HFFc6 (cell line): ENCODE measurements around the gene FGFRL1. TPM values are rescaled to one million over a fixed set of nuclear protein-coding genes. Genes with fewer than 3 reads are reported as not detected.

Source experiments
- DNase-seq: peaks from one replicate; pipeline ENCODE4 v3.0.0-alpha.2; 2018
- H3K27ac Mint-ChIP-seq: 2 replicates; pipeline ENCODE4 v1.8.0; 2020; ENCODE audit warnings: mild to moderate bottlenecking, mixed read lengths
- H3K27me3 Mint-ChIP-seq: 2 replicates; pipeline ENCODE4 v1.8.0; 2021; ENCODE audit warnings: mild to moderate bottlenecking, moderate library complexity, mixed read lengths; ENCODE audit not compliant: insufficient read depth
- H3K36me3 Mint-ChIP-seq: 2 replicates; pipeline ENCODE4 v1.8.0; 2021; ENCODE audit warnings: low read depth, mixed read lengths
- H3K4me1 Mint-ChIP-seq: 2 replicates; pipeline ENCODE4 v1.8.0; 2020; ENCODE audit warnings: low read depth, mixed read lengths
- H3K4me3 Mint-ChIP-seq: 2 replicates; pipeline ENCODE4 v1.8.0; 2020; ENCODE audit warnings: mild to moderate bottlenecking, moderate library complexity, mixed read lengths
- H3K9me3 Mint-ChIP-seq: 2 replicates; pipeline ENCODE4 v1.8.0; 2020; ENCODE audit warnings: mild to moderate bottlenecking, mixed read lengths
- total RNA-seq, 6 experiments: library from RNA; stranded (reverse); fragmentation: NEBNext Ultra II Directional; extraction: Animal tissue kit (Norgen Biotek cat#: 25700); gene quantifications; 2 replicates in 1 of 6; 3 replicates in 5 of 6; pipeline ENCODE4 v1.2.3, GENCODE V29; 2021
- TF ChIP-seq, protein P1 (sequence below): fragments of 200-600 bp; sonication (generic); IDR thresholded peaks from 2 replicates; pipeline ENCODE4 v1.5.0; 2021; ENCODE audit warnings: antibody characterized with exemption, mild to moderate bottlenecking

Gene FGFRL1
- total RNA-seq, 6 experiments from 2014 or later = 15.4 to 40.8 (median 17.3) TPM

DNA sequence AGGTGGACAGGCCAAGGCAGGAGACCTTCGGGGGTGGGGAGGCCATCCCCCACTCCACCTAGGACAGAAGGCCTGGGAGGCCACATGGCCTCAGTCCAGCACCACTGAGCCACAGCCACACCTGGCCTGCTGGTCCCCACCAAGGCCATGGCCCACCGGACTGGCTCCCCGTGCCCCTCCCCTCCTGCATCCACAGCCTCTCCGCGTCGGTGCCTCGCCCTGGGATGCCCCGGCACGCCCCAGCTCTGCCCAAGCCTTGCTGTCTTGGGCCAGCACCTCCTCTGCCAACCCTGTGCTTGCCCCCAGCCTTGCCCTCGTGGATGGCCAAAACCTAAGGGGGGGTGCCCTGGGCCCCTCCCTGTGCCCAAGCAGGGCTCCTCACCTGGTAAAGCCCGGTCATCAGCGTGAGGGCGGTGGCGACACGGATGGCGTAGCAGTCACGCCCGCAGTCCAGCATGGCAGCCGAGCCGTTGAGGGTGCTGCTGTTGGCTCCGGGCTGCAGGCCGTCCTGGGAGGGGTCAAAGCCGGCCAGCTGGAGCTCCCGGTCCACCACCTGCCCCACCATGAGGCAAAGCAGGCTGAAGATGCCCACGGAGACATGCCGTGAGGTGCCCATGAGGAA, 20.6 kb upstream of the FGFRL1 start:
- H3K9me3 Mint-ChIP-seq = no peaks in the 10 kb centered on the region
- TF ChIP-seq, protein P1, sequence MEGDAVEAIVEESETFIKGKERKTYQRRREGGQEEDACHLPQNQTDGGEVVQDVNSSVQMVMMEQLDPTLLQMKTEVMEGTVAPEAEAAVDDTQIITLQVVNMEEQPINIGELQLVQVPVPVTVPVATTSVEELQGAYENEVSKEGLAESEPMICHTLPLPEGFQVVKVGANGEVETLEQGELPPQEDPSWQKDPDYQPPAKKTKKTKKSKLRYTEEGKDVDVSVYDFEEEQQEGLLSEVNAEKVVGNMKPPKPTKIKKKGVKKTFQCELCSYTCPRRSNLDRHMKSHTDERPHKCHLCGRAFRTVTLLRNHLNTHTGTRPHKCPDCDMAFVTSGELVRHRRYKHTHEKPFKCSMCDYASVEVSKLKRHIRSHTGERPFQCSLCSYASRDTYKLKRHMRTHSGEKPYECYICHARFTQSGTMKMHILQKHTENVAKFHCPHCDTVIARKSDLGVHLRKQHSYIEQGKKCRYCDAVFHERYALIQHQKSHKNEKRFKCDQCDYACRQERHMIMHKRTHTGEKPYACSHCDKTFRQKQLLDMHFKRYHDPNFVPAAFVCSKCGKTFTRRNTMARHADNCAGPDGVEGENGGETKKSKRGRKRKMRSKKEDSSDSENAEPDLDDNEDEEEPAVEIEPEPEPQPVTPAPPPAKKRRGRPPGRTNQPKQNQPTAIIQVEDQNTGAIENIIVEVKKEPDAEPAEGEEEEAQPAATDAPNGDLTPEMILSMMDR = no peak
- no peaks in the 10 kb centered on the region; the same call in 1 of the 2 replicates for H3K27me3 Mint-ChIP-seq
- H3K4me3 Mint-ChIP-seq = no peak overlapping the region
- no peak for DNase-seq
- H3K36me3 Mint-ChIP-seq = no peaks in the 10 kb centered on the region
- peaks cover 13% of the 10 kb centered on the region for H3K4me1 Mint-ChIP-seq
- no peak overlapping the region for H3K27ac Mint-ChIP-seq

DNA sequence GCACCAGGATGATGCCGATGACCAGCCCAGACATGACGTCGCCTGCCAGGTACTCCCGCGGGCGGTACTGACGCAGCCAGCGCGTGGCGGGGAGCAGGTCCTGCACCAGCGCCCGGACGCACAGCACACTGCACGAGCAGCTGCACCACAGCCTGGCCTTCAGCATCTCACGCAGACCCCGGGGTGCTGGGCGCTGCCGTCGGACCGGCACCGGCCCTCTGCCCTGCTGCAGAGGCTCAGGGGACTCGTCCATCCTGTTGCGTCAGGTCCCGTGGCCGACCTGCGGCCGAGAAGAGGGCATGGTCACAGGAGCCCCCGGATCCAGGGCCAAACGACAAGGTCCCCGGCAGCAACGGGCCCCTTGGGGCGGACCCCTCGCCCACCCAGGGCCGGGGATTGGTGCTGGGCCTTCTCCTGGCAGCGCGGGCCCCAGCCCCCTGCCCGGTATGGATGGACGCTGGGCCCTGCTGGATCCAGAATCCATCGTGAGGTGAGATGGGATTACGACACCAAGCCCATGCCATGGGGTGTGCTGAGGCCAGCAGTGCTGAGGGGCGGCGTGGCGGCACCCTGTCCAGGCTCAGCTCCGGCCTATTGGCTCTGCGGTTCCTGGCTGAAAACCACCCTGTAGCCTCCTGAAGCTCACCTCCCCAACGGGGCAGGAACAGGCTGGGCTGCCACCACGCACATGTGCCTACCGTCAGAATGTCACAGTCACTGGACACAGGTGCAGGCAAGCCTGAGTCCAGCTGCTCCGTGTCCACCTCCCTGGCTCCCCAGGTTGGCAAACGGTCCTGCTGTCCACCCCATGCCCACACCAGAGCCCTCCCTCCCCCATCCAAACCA, 19.8 kb upstream of the FGFRL1 start:
- Mint-ChIP-seq H3K4me3 (no peak overlapping the region), H3K9me3 (no peaks in the 10 kb centered on the region), H3K27ac (no peak overlapping the region), H3K4me1 (peaks cover 6% of the 10 kb centered on the region; the same call in 1 of the 2 replicates), H3K36me3 (no peaks in the 10 kb centered on the region), H3K27me3 (no peaks in the 10 kb centered on the region; the same call in 1 of the 2 replicates)
- TF ChIP-seq, protein P1 = no peak
- no peak for DNase-seq

DNA sequence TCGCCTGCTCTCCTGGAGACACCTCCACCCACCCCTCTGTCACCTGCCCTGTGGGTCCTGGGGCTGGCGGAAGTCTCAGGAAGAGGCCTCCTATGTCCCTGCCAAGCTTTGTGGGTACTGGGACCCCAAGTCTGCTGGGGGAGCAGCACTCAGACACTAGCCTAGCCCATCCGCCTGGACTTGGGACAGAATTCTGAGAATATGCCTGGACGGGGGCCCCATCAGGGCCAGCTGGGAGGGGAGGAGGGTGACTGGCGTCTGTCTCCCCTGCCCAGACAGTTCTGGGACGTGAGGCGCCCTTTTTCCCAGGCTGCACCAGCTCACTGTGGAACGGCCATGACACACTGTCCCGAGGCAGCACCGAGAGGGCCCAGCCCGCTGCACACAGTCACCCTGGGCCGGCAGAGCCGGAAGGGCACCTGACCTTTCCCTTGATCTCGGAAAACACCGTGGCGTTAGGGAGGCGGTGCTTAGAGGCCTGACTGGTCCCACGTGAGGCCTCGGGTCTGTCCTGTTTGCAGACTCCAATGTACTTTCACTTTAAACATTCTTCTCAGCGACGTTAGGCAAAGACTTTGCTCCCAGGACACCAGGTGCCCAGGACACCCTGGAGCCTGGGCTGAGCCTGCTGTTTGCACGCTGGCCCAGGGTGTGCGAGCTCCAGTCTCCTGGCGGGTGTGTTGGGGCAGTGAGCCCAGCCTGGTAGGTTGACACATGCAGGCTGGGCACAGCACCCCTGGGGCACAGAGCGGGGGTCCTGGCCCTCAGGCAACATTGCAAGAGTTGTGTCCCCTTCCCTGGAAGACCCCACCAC, 18.9 kb upstream of the FGFRL1 start:
- DNase-seq = no peak
- Mint-ChIP-seq H3K27me3 (no peaks in the 10 kb centered on the region; the same call in 1 of the 2 replicates), H3K9me3 (no peaks in the 10 kb centered on the region), H3K4me3 (no peak overlapping the region), H3K36me3 (no peaks in the 10 kb centered on the region), H3K4me1 (peaks cover 6% of the 10 kb centered on the region; the same call in 1 of the 2 replicates), H3K27ac (no peak overlapping the region)
- TF ChIP-seq, protein P1 = no peak

GRCh38 chr4:993111-994029, 18.1 kb upstream of the FGFRL1 start, which contains the start of gene SLC26A1:
SLC26A1 (minus strand) TSS chr4:993404; CDS start chr4:991703, 1,701 bp downstream.
- Mint-ChIP-seq H3K9me3 (no peaks in the 10 kb centered on the region), H3K27ac (no peak within 1 kb of the TSS), H3K4me3 (no peak within 1 kb of the TSS), H3K36me3 (no peaks in the 10 kb centered on the region), H3K4me1 (peaks cover 2% of the 10 kb centered on the region; the same call in 1 of the 2 replicates), H3K27me3 (peaks cover 6% of the 10 kb centered on the region)
- TF ChIP-seq, protein P1 = no peak
- no peak for DNase-seq
